T1000 (cell line): Measurements from ENCODE around the gene SORCS2.

Experiments
- DNase-seq: peaks from one replicate; lab custom pipeline; 2025; ENCODE audit warnings: mixed read lengths; lab: John Stamatoyannopoulos, UW

The SORCS2 gene

DNA sequence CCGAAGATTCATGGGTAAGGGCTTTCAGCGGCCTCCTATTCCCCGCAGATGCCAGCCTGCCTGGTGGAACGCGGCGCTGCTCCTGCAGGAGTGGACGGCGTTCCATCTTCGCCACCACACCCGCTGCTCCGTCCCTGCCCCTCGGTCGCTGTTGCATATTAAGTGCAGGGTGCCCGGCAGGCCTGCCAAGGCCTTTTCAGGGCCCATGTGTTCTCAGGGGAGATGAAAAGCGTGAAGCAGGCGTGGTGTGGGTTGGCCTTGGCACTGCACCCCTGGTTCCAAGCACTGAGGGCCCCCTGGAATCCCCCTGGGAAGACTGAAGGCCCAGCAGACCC lies 52.0 kb downstream of the SORCS2 start:
- no peak for DNase-seq

DNA sequence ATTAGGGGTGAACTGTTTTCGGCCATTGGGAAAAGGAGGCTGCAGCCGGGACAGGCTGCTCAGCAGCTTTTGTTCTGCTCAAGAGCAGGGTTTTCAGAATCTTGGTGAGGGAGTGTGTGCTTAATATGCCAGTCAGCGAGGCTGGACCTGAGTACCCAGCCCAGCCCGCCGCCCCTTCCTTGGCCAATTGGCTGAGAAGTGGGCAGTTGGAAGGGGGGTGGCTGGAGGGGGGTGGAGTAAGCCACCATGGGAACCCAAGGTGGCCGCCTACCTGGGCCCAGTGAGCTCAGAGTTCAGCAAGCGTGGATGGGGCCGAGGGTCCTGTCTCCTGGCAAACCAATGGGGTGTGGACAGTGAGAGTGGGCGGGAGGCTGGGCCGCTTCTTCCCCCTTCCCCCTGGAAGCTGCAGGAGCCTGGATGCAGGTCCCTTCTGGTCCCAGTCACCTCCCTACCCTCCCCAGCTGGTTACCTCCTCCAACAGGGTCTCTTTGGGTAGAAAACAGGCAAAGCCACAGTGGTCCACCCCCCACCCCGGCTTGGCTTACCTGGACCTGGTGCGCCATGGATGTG lies 52.5 kb downstream of the SORCS2 start:
- DNase-seq = no peak

DNA sequence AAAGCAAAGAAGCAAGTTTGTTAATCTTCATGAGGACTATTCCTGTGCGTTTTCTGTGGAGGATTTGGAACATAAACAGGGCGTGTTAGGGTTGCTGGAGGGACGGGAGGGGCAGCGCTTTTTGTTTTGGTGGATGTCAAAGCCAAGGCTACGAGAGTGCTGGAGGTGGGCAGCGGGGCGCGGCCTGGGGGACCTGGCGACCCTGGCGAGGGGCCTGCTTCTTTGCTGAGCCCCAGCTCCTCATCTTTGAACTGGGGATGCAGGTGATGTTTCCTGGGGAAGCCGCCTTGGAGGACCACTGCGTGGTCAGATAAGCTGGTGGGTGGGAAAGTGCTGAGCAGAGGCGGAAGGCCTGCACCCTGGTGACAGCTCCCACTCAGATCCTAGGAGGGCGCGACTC lies 55.2 kb downstream of the SORCS2 start:
- no peak for DNase-seq

DNA sequence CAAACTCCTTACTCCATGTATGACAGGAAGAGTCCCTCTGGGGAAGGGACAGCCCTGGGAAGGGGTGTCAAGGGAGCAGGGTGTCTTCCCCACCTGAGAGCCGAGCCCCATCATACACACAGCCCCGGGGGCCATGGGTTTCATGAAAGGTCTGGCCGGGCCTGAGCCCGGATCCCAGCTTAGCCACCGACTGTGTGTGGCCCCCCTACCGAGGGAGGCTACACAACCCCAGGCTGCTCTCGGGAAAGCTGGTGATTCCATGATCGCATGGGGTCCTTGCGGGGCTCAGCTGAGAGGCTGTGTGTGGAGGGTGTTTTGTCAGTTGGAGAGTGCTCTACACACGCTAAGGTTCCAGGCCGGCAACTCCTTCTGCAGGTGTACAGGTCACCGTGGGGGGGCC lies 55.6 kb downstream of the SORCS2 start:
- DNase-seq = no peak

DNA sequence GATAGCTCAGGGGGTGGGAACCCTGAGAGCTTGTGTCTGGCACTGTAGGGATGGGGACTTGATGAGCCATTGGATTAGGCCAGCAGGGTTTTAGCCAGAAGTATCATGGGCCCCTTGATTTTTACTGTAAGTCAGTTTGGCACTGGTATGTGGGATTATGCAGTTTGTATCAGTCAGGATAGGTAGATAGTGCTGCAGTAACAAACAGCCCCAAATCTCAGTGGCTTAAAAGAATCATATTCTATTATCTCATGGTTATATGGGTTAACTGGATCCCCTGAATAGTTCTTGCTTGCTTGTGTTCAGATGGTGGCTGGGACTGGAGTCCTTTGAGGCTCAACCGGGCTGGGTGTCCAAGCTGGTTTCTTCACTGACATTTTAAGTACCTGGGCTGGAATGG lies 56.5 kb downstream of the SORCS2 start:
- DNase-seq = no peak

DNA sequence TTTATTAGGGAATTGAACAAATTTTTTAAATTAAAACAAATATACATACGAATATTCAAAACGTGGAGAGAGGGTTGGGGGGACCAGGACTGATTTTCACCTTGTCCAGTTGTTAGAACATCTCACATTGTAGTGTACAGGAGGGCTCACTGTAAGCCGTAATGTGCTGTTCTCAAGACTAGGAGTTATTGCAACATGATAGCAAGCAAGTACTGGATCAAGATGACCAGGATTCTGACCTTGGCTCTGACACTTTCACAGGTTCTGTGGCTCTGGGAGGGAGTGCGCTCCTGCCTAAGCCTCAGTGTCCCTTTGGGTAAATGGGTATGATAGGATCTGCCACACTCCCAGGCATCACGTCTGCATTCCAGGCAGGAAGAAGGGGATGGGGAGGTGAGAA lies 59.0 kb downstream of the SORCS2 start:
- DNase-seq = no peak

DNA sequence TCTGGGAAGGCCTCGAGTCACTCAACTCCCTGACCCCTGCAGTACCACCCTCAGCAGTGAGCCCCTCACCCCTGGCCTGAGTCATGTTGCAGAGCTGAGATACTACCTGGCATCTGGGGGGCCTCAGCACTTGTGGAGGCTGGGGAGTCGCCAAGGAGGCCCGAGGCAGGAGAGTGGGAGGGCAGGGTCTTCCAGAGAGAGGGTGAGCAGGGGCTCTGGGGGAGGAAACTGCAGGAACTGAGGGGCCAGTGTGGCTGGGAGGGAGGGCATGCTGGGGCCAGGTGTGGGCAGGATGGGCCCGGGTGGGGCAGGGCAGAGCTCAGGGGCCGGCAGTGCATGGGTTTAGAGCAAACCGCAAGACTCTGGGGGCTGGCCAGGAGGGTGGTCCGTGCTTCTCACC lies 59.7 kb downstream of the SORCS2 start:
- no peak for DNase-seq

DNA sequence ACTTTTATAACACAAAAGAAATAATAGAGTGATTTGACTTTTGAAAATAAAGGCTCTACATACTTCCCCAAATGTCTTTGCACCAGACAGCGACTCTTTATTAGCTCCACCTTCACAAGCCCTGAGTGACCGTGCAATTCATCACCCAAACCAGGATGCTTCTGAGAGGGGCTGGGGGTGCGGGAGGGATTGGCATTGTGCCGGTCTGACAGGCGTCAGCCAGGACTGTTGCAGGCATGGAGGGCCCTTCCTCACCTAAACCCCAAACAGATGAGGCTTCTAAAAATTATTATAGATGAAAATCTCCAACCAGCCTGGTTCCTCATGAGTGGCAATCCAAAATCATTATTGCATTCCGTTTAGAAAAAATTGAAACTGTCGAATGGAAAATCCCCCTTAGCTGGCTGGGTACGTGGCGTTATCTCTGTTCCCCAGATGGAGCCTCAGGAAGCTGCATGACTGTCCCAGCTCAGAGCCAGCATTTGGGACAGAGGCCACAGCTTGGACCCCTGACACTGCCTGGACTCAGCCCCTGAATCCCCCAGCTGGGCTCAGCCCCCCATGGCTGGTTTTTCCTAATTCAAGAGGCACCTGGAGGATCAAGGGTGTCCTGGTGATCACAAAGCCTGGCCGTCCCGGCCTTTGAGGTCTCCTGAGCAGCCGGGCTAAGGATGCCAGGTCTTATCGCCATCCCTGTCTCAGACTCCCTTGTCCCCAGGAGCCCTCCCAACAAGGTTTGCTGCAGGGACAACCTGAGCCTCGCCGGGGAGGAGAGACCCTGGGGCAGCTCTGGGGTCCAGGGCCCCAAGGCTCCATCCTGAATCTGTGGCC lies 60.4 kb downstream of the SORCS2 start:
- no peak for DNase-seq

DNA sequence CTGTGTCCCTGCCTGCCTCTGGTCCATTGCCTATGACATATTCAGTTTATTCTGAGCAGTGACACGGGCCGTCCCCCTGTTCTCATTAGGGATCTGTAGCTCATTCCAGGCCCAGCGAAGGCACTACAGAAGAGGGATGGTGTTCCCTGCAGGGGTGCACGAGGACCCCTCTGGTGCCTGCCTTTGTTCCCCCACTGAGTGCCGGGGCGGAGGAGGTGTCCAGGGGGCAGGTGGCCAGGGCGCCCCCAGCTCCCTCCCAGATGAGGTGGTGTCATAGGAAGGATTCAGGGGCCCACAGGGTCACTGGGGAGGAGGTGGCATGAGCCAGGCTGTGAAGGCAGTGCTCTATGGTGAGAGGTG lies 61.0 kb downstream of the SORCS2 start:
- DNase-seq = no peak

DNA sequence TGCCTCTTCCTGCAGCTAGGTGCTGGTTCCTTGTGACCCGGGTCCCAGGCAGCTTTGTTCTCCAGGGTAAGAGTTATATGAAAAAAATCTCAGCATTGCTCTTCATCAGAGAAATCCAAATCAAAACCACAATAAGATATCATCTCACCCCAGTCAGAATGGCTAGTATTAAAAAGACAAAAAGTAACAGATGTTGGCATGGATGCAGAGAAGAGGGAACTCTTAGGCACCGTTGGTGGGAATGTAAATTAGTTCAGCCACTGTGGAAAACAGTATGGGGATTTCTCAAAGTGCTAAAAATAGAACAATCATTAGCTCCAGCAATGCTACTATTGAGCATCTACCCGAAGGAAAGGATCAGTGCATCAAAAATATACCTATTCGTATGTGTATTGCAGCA lies 61.5 kb downstream of the SORCS2 start:
- DNase-seq = no peak

DNA sequence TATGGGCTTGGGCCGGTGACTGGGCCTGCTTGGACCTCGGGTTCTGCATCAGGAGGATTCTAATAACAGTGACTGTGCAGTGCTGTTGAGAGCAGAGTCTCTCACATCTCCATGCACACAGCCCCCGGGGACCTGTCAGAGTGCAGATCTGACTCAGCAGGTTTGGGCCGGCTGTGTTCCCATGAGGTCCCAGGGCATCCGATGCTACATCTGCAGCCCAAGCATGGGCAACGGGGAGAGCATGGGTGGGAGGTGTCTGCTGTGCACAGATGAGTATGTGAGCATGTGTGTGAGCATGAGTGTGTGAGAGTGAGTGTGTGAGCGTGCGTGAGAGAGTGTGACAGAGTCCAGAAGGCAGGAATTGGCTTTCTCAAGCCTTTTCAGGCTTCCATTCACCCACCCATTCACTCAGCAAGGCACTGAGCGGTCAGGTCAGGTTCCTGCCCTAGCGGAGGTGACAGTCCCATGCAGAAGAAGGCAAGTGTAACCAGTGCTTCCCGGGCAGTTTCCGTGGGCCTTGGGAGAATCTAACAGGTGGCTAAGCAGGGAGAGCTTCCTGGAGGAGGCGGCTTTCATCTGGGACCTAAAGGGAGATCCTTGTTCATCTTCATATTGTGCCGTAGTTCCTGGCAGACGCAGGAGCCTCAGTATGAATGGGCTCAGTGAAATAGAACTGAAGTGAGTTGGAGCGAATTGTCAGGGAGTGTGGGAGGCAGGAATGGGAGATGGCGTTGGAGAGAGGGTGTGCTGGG lies 62.6 kb downstream of the SORCS2 start:
- DNase-seq = no peak

DNA sequence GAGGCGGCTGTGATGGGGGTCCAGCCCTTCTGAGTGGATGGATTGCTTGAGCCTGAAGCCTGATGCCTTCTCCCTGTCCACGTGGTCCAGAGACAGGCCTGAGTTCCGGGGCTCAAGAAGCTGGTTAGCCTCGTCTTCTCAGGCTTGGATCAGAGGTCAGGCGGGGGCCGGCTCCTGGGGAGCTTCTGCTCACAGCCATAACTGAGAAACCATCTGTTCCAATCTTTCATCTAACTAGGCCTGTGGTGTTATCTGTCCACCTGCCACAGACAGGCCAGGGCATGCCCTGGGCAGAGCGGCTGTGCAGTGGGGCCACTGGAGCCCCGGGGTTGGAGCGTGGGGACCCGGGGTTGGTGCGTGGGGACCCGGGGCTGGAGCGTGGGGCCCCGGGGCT lies 63.1 kb downstream of the SORCS2 start:
- no peak for DNase-seq

DNA sequence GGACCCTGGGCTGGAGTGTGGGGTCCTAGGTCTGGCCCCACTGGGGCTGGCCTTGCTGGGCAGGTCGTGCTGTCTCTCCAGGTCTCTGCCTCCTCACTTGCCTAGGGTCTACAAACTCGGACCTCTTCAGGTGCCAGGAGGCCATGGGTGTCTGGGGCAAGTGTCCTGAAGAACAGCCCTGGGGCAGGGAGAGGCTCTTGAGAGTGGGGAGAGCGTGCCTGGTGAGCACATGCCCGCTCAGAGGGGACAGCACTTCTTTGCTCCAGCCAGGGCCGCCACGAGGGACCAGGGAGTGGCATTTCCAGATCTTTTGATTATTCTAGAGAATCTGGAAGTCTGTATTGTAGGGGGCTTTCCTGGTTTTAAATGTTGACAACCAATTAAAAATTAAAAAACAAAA lies 63.7 kb downstream of the SORCS2 start:
- no peak for DNase-seq

DNA sequence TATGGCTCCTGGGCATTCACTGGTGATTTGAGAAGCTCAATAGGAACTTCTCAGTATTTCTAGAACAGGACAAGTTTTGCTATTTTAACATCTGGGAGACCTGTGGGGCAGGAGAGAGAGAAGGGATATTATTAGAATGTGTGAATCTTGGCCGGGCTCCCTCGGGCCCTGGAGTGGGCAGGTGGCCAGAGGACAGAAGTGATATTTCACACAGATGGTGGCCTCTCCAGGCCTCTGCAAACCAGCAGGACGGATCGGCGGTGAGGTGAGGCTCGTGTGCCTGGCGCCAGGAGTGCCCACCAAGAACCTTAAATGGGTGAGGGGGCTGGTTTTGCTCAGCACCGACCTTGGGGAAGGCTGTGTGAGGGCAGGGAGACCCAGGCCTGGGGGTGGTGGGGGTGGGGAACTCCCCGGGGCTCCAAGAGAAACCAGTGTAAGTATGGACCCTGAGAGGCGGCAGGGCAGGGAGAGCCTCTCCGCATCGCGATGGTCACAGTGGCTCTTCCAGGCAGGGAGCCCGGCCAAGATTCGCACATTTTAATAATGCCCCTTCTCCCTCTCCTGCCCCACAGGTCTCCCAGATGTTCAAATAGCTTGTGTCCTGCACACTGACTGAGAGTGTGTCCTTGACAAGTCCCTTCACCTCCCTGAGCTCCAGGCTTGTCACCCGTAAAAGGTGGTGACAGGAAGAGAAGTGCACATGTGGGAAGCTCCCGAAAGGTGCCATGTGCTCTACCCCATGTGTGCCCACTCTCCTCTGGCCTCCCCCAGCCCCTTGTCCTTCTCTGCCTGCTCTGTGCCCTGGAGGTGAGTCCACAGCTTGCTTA lies 64.9 kb downstream of the SORCS2 start:
- no peak for DNase-seq

DNA sequence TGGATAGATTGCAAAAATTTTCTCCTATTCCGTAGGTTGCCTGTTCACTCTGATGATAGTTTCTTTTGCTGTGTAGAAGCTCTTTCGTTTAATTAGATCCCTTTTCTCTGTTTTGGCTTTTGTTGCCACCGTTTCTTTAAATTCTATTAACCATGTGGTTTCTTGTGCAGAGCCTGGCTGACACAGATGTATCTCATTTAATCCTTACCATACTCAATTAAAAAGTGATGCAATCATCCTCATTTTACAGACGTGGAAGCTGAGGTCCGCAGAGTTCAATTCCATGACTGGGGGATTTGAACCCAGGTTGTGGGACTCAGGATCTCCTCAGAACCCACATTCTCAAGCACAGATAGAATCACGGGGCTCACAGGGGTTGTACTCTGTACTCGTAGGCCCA lies 66.7 kb downstream of the SORCS2 start:
- DNase-seq = no peak

DNA sequence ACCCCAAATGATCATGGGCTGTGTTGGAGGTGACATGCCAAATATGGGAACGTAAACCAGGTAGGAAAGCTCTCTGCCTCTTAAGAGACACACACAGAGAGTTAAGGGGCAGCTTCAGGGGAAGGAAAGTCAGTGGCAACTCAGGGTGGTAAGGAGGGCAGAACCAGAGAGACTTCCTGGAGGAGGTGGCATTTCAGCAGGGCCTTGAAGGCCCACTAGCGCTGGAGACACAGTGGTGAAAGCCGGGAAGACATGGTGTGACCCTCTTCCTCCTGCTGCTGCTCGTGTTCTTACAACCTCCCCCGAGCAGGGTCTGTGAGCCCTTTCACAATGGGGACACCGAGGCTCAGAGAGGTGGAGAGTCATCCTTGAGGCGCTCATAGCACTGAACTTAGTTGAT lies 68.2 kb downstream of the SORCS2 start:
- no peak for DNase-seq

DNA sequence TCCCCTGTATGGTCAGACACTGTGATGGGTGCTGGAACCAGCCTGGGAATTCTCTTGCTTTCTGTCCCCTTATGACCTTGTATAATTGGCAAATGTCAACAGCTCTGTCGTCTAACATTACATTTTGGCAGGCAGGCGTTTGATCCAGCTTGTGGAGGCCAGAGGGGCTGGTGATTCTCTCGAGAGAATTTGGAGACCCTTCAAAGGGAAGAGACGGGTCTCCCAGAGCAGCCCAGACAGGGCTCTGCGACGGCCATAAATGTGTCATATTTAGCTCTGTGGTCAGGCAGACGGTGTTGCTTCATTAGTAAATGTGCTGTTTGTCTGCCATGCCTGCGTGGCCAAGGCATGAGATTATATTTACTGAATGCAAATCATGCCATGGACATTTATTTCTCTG lies 68.7 kb downstream of the SORCS2 start:
- DNase-seq = no peak

DNA sequence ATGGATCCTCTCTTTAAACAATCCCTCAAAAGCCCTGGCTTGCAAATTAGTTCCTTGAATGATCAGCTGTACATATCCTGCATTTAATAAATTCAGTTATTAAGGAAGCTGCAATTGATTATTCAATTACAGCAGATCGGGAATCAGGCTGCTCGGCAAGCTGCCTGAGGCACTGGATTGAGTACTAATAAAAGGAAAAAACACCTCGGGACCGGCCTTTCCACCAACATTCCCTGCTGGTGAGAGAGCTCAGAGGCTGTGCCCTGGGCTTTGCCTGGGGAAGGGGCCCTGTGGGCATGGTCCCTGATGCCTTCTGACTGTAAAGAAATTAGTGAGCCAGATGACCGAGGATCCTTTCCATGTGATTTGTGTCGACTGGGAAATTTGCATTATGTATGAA lies 69.2 kb downstream of the SORCS2 start:
- DNase-seq = no peak

DNA sequence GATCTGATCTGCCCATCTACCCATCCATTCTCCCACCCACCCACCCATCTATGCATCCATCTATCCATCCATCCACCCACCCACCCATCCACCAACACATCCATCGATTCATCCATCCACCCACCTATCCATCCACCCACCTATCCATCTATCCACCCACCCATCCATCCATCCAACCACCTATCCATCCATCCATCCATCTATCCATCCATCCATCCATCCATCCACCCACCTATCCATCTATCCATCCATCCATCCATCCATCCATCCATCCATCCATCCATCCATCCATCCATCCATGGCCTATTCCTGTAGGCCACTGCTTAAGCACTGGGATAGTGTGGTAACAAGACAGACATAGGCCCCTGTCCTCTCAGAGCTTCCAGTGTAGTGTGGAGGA lies 69.8 kb downstream of the SORCS2 start:
- no peak for DNase-seq

DNA sequence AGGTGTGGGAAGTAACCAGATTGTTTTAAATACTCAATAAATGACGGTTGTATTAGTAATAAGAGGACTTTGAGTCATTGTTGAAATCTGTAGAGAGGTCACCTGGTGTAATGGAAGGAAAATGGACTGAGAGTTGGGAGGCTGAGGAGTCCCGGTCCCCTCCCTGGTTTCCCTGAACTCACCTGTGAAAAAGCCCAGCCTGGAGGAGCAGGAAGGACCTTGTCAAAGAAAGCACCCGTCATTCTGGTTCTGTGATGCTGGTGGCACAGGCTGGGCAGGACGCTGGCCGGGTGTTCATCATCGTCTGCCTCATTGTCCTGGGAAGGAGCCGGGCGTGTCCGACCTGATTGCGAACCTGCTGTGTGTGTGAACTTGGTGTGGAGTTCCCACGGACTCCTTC lies 70.8 kb downstream of the SORCS2 start:
- DNase-seq = no peak

DNA sequence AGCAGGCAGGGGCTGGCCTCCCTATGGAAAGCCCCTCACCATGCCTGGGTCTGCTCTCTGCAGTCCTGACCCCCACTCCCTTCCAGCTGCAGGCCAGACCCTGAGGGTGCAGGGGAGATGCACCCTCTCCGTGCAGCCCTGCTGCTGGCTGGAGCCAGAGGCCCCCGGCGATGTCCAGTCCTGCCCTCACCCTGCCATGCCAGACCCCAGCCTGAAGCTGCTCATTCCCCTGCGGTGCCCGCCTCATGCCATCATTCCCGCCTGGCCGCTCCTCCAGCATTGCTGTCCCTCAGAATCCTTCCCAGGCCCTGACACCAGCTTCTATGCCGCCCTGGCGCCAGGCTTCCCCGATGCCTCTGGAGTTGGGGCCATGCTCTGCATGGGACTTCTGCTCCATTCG lies 72.4 kb downstream of the SORCS2 start:
- no peak for DNase-seq

DNA sequence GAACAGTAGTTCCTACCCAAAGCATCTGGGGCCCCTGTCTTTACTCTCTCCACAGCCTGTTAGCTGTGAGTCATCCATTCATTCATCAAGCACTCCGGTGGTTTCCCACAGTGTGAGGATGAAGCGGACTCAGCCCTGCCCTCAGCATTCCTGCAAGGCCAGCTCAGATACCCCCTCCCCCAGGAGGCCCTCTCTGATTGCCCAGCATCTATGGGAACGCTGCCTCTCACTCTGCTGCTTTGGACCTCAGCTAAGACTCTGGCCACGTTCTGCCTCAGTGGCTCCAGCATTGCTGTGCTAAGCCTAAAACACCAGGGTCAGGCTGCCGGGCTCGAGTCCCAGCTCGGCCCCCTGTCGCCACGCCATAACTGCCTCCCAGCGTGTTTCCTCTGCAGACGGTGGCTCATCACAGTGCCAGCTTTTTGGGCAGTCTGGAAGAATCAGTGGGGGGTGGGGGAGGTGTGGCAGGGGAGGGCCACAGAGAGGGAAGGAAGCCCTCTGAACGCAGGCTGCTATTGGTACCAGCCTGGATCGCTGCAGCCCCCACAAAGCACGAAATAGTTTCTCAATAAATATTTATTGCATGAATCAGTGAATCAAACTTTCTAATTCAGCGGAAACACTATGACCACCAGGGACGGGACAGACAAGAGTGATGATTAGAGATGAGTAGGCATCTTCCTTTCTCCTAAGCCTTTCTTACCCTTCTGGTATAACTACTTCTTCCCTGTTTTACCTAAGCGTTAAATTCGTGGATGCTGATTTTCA lies 74.4 kb downstream of the SORCS2 start:
- peak; percentile 75 for DNase-seq
